ENCODE data around the gene CXADR.
A peak's percentile ranks its signal among the peaks of the same experiment; 100 is the strongest.

CXADR gene

GRCh38 chr21:17607684-17608083, 94.8 kb downstream of the CXADR start:
- no peak for DNase-seq (ENCODE audit: low spot score)

- DNase-seq (ENCODE audit: low spot score), result no peak
Measured at GRCh38 chr21:17609681-17610080, 96.8 kb downstream of the CXADR start.

GRCh38 chr21:17610911-17611310, 98.1 kb downstream of the CXADR start:
- peak; percentile 8 for DNase-seq (ENCODE audit: low spot score)

- DNase-seq (ENCODE audit: low spot score), result peak; percentile 92
Measured at GRCh38 chr21:17611414-17612022, 98.7 kb downstream of the CXADR start.

GRCh38 chr21:17612023-17612564, 99.3 kb downstream of the CXADR start:
- DNase-seq (ENCODE audit: low spot score), result peak; percentile 35

GRCh38 chr21:17612565-17613241, 99.9 kb downstream of the CXADR start, which contains the start of gene BTG3:
Gene BTG3, minus strand, starts transcription at chr21:17612901. Its CDS starts 3,757 bp downstream, at chr21:17609144.
- DNase-seq (ENCODE audit: low spot score), result peak; percentile 82

- peak; percentile 13 for DNase-seq (ENCODE audit: low spot score)
Measured at GRCh38 chr21:17613242-17613676, 100.4 kb downstream of the CXADR start.

GRCh38 chr21:17616831-17617230, 104.0 kb downstream of the CXADR start:
- no peak for DNase-seq (ENCODE audit: low spot score)

GRCh38 chr21:17622018-17622417, 109.2 kb downstream of the CXADR start:
- DNase-seq (ENCODE audit: low spot score), result no peak

GRCh38 chr21:17631195-17631594, 118.4 kb downstream of the CXADR start:
- no peak for DNase-seq (ENCODE audit: low spot score)

- DNase-seq (ENCODE audit: low spot score), result no peak
Measured at GRCh38 chr21:17636711-17637110, 123.9 kb downstream of the CXADR start.

GRCh38 chr21:17640821-17641220, 128.0 kb downstream of the CXADR start:
- no peak for DNase-seq (ENCODE audit: low spot score)

Measured in NAMALWA (cell line).